Astrocyte of the cerebellum (primary cell): ENCODE results near the gene RAD23B.
"Not testable (repeated sequence)": the region's sequence is repeated elsewhere in the genome, so short reads cannot be mapped to it uniquely, and the experiment has no call there.

Experiments
- DNase-seq: peaks from one replicate; pipeline ENCODE4 v3.0.0-alpha.2; 2011; ENCODE audit warnings: low read depth
- H3K4me3 ChIP-seq: 2 replicates; pipeline ENCODE4 v1.5.1; 2011; ENCODE audit warnings: mild to moderate bottlenecking, low read depth, low read length, moderate library complexity
- in situ Hi-C: cut with HindIII; loops from 2 replicates; pipeline ENCODE4 v1.10.0; 2017; ENCODE audit warnings: low sequenced_read_pairs
- TF ChIP-seq, protein P1 (sequence below): IDR thresholded peaks from 2 replicates; pipeline ENCODE4 v1.5.1; 2012; ENCODE audit warnings: low read length, low read depth, moderate library complexity, mild to moderate bottlenecking; ENCODE audit errors: missing control alignments

RAD23B gene

DNA sequence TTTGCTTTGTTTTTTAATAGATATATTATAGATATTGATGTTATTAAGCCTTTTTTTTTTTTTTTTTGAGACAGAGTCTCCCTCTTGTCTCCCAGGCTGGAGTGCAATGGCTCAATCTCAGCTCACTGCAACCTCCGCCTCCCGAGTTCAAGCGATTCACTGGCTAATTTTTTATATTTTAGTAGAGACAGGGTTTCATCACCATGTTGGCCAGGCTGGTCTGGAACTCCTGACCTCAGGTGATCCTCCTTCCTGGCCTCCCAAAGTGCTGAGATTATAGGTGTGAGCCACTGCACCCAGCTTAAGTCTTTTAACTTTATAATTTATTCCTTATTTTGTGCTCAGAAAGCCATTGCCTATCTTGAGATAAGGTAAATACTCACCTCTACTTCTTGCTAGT is 24.2 kb upstream of the RAD23B start:
- H3K4me3 ChIP-seq: no peak overlapping the region
- in situ Hi-C loops: no loop called here
- TF ChIP-seq, protein P1, sequence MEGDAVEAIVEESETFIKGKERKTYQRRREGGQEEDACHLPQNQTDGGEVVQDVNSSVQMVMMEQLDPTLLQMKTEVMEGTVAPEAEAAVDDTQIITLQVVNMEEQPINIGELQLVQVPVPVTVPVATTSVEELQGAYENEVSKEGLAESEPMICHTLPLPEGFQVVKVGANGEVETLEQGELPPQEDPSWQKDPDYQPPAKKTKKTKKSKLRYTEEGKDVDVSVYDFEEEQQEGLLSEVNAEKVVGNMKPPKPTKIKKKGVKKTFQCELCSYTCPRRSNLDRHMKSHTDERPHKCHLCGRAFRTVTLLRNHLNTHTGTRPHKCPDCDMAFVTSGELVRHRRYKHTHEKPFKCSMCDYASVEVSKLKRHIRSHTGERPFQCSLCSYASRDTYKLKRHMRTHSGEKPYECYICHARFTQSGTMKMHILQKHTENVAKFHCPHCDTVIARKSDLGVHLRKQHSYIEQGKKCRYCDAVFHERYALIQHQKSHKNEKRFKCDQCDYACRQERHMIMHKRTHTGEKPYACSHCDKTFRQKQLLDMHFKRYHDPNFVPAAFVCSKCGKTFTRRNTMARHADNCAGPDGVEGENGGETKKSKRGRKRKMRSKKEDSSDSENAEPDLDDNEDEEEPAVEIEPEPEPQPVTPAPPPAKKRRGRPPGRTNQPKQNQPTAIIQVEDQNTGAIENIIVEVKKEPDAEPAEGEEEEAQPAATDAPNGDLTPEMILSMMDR: no peak
- DNase-seq: no peak

GRCh38 chr9:107259751-107260313 is 23.2 kb upstream of the RAD23B start:
- H3K4me3 ChIP-seq, DNase-seq, in situ Hi-C loops: not testable (repeated sequence)

- DNase-seq: no peak
- TF ChIP-seq, protein P1: no peak
- in situ Hi-C loops: no loop called here
- H3K4me3 ChIP-seq: no peak overlapping the region
Observed at GRCh38 chr9:107260437-107261081, 22.5 kb upstream of the RAD23B start.

DNA sequence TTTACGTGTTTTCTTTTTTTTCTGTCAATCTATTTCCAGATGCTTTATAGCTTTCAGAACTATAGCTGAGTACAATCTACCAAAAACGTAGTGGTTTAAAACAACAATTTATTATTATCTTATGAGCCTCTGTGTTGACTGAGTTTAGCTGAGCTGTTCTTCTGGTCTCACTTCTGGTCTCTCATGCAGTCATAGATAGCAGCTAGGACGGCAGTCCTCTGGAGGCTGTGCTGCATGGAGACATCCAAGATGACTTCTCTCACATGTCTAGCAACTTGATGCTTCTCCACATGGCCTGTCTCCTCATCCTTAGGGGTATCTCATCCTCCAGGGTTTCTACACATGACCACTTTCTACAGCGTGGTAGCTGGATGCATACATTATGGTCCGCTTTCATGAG is 22.0 kb upstream of the RAD23B start:
- in situ Hi-C loops: no loop called here
- no peak for DNase-seq
- TF ChIP-seq, protein P1: no peak
- H3K4me3 ChIP-seq: no peak overlapping the region

DNA sequence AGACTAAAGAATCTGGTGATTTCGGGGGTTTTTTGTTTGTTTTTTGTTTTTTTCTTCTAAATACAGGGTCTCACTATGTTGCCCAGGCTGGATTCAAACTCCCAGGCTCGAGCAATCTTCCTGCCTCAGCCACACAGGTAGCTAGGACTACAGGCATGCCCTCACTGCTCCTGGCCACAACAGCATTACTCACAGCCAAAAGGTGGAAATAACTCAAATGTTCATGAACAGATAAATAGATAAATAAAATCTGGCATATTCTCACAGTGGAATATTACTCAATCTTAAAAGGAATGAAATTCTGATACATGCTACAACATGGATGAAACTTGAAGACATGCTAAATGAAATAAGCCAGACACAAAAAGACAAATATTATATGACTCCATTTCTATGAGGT is 19.8 kb upstream of the RAD23B start:
- no peak overlapping the region for H3K4me3 ChIP-seq
- no peak for DNase-seq
- in situ Hi-C loops: no loop called here
- TF ChIP-seq, protein P1: no peak

- TF ChIP-seq, protein P1: no peak
- in situ Hi-C loops: no loop called here
- no peak for DNase-seq
- H3K4me3 ChIP-seq: no peak overlapping the region
Observed at GRCh38 chr9:107266624-107267368, 16.3 kb upstream of the RAD23B start.

DNA sequence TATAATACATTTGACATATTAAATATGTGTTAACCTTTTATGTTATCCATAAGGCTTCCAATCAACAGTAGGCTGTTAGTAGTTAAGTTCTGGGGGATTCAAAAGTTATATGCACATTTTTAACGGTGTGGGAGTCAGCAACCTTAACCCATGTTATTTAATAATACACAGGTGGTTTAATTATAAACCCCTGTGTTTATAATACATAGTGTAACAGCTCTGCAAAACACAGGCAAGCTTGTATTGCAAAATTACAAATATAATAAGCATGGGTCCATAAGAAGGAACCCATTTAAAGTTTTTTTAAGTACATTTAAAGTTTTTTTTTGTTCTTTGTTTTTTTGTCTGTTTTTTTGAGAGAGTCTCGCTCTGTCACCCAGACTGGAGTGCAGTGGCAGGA is 14.5 kb upstream of the RAD23B start:
- in situ Hi-C loops: no loop called here
- no peak overlapping the region for H3K4me3 ChIP-seq
- TF ChIP-seq, protein P1: no peak
- no peak for DNase-seq
